NB4 (cell line): ENCODE results near the gene TMEM69.
A peak's percentile ranks its signal among the peaks of the same experiment; 100 is the strongest.
"Not testable (repeated sequence)": the region's sequence is repeated elsewhere in the genome, so short reads cannot be mapped to it uniquely, and the experiment has no call there.

Source experiments
- DNase-seq: peaks from one replicate; pipeline ENCODE4 v3.0.0; 2010; ENCODE audit warnings: low read depth
- H3K4me3 ChIP-seq: one replicate; pipeline ENCODE4 v1.5.1; 2011; ENCODE audit warnings: mild to moderate bottlenecking, low read depth, low read length, moderate library complexity
- MYC ChIP-seq: IDR thresholded peaks from 2 replicates; pipeline ENCODE4 v1.6.1; 2011; ENCODE audit warnings: low read depth, low read length
- POLR2A ChIP-seq: IDR thresholded peaks from 2 replicates; pipeline ENCODE4 v1.6.1; 2011; ENCODE audit warnings: mild to moderate bottlenecking; ENCODE audit not compliant: insufficient read length; ENCODE audit errors: extremely low read depth
- TF ChIP-seq, protein P1 (sequence below): IDR thresholded peaks from one replicate; pipeline ENCODE4 v1.5.1; 2012; ENCODE audit warnings: low read depth, low read length
- TF ChIP-seq, protein P2 (sequence below): IDR thresholded peaks from 2 replicates; pipeline ENCODE4 v1.6.1; 2011; ENCODE audit warnings: low read depth, low read length

Gene TMEM69

DNA sequence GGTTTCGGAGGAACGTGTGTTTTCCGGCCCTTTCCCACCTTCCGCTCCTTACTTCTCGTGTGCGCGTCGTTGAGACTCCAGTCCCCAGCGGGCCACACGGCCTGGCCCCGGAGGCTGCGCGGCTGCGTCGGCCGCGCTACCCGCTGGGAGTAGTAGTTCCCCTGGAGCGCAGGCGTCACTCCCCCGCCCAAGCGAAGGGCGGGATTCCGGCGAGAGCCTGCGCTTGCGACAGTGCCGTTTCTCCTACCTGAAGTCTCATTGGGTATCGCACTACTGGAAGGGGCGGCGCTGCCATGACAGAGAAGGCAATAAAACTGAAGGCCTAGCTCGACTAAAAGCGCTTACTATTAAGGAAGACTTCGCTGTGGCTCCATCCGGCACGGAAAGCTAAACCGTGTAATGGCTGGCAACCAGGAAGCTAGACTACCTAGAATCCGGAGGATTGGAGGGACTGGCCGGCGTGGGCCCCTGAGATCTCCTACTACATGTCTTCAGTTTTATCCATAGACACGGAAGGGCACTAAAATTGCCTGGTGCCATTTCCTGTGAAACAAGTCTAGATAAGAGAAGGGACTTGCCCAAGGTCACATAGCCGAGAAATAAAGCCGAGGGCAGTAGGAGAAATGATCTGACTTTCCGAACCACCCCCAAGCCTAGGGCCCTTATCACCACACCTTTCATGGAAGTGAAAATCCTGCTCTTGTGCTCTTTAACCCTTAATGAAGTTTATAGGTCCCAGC, 797 bp upstream of the TMEM69 start:
- peak; percentile 98 for TF ChIP-seq POLR2A
- TF ChIP-seq MYC = peak; percentile 48; the same call in 1 of the 2 replicates
- TF ChIP-seq, protein P1, sequence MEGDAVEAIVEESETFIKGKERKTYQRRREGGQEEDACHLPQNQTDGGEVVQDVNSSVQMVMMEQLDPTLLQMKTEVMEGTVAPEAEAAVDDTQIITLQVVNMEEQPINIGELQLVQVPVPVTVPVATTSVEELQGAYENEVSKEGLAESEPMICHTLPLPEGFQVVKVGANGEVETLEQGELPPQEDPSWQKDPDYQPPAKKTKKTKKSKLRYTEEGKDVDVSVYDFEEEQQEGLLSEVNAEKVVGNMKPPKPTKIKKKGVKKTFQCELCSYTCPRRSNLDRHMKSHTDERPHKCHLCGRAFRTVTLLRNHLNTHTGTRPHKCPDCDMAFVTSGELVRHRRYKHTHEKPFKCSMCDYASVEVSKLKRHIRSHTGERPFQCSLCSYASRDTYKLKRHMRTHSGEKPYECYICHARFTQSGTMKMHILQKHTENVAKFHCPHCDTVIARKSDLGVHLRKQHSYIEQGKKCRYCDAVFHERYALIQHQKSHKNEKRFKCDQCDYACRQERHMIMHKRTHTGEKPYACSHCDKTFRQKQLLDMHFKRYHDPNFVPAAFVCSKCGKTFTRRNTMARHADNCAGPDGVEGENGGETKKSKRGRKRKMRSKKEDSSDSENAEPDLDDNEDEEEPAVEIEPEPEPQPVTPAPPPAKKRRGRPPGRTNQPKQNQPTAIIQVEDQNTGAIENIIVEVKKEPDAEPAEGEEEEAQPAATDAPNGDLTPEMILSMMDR = no peak
- TF ChIP-seq, protein P2, sequence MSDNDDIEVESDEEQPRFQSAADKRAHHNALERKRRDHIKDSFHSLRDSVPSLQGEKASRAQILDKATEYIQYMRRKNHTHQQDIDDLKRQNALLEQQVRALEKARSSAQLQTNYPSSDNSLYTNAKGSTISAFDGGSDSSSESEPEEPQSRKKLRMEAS = peak; percentile 40; the same call in 1 of the 2 replicates
- DNase-seq = peak; percentile 99

DNA sequence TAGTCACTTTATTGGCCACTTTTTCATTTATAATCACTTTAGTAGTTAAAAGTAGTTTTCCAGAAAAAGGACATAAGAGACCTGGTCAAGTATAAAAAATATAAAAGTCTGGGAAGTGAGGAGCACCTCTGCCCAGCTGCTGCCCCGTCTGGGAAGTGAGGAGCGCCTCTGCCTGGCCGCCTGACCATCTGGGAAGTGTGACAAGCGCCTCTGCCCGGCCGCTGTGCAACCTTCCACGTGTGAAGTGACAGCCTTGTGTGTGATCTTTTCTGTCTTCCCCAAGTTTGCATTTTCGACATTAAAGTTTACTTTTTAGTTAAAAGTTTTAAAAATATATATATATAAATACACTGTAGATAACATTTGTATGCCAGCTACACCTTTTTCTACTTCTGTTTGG, 5.8 kb downstream of the TMEM69 start:
- not testable (repeated sequence) for DNase-seq, H3K4me3 ChIP-seq

More for the DNA sequence above, 797 bp upstream of the TMEM69 start:
- peak overlapping the region; percentile 100 for H3K4me3 ChIP-seq

DNA sequence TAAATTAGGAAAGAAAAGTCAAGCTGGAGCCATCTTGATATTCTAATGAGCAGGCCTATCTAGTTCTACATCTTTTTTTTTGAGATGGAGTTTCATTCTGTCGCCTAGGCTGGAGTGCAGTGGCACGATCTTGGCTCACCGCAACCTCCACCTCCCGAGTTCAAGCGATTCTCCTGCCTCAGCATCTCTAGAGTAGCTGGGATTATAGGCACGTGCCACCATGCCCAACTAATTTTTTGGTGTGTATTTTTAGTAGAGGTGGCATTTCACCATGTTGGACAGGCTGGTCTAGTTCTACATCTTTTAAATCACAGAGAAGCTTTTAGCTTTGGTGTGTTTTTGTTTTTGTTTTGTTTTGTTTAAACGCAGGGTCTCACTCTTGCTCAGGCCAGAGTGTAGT, 6.8 kb downstream of the TMEM69 start:
- DNase-seq = no peak
- H3K4me3 ChIP-seq = no peak overlapping the region
- TF ChIP-seq POLR2A = no peak

DNA sequence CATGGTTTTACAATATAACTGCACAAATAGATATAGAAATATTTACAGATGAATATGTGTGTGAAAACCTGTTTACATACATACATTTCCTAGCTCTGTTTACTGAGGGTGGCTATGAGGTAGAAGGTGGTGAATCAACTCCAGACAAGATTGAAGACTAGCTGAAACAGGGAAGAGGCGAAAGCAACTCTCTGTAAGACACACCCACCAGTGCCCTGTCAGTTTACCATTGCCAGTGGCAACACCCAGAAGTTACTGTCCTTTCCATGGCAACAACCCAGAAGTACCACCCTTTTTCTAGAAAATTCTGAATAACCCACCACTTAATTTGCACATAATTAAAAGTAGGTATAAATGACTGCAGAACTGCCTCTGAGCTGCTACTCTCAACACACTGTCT, 16.7 kb downstream of the TMEM69 start:
- H3K4me3 ChIP-seq = no peak overlapping the region
- TF ChIP-seq, protein P2 = no peak
- TF ChIP-seq, protein P1 = no peak
- TF ChIP-seq MYC (no peak), POLR2A (no peak)
- no peak for DNase-seq

DNA sequence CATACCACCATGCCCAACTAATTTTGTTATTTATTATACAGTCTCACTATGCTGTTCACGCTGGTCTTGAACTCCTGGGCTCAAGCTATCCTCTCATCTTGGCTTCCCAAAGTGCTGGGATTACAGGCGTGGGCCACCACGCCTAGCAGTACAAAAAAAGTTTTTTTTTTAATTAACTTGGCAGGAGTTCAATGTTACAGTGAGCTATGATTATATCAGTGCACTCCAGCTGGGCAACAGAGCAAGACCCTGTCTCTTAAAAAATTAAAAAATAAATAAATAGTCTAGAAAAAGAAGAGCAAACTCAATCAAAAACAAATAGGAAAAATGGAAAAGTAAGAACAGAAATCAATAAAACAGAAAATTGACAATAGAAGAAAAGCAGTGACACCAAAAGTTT, 25.7 kb downstream of the TMEM69 start:
- TF ChIP-seq, protein P2 = no peak
- TF ChIP-seq MYC = no peak
- TF ChIP-seq, protein P1 = no peak
- no peak for TF ChIP-seq POLR2A
- DNase-seq = no peak
- no peak overlapping the region for H3K4me3 ChIP-seq

DNA sequence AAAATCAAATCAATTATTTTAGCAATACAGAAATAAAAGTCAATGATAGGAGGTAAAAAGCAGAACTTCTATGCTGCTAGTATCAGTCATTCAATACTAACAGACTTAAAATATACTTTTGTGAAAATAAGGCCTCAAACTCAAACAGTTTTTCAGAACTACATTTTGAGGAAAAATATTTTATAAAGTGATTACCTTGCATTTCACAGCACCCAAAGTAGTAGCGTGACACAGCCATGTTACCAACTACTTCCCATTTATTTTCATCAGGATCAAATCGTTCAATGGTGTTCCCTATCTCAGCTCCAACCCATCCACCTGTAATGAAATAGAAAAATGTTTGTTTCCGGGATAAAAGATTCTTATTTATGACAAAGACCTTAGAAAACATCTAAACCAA, 28.7 kb downstream of the TMEM69 start:
- no peak overlapping the region for H3K4me3 ChIP-seq
- DNase-seq = no peak
- TF ChIP-seq, protein P2 = no peak
- TF ChIP-seq, protein P1 = no peak
- no peak for TF ChIP-seq POLR2A
- TF ChIP-seq MYC = no peak

DNA sequence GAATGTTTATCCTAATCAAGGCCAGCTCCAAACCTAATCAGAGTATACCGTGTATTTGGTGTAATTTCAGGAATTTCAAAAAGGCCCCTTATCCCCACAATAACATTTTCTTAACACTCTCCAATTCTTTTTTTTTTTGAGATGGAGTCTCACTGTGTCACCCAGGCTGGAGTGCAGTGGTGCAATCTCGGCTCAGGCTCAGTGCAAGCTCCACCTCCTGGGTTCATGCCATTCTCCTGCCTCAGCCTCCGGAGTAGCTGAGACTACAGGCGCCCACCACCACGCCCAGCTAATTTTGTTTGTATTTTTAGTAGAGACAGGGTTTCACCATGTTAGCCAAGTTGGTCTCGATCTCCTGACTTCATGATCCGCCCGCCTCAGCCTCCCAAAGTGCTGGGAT, 29.4 kb downstream of the TMEM69 start:
- DNase-seq, H3K4me3 ChIP-seq: not testable (repeated sequence)
